Endothelial cell of umbilical vein (primary cell): ENCODE results near the gene BIN1. TPM values are rescaled to one million over a fixed set of nuclear protein-coding genes. Genes with fewer than 3 reads are reported as not detected.

Source experiments
- BruUV-seq: library from RNA; stranded (reverse); fragments of 400-500 nt; replicated peaks from 2 replicates; lab custom pipeline; 2021; lab: Mats Ljungman, UMichigan
- CTCF ChIA-PET: fragments of 300-600, 350-600 bp; sonication (Branson Sonifier 250); formaldehyde crosslinking; loops from one replicate; lab custom pipeline; 2021; ENCODE audit warnings: antibody characterized with exemption, inconsistent platforms; lab: Charles Lee
- POLR2A ChIA-PET: fragments of 300-600, 350-600 bp; sonication (Branson Sonifier 250); formaldehyde crosslinking; loops from one replicate; lab custom pipeline; 2021; ENCODE audit warnings: antibody characterized with exemption, inconsistent platforms; lab: Charles Lee
- DNase-seq: peaks from one replicate; pipeline ENCODE4 v3.0.0-alpha.2; 2011; ENCODE audit warnings: low read depth, low spot score
- FAIRE-seq: peaks from 2 replicates; lab custom pipeline; 2011; peaks lifted over from hg19 to GRCh38; lab: Jason Lieb, UNC
- H2AFZ ChIP-seq: 2 replicates; pipeline ENCODE4 v1.6.0; 2012; ENCODE audit warnings: low read depth, low read length, control low read depth, inconsistent platforms
- H3K27ac ChIP-seq: 2 replicates; pipeline ENCODE4 v1.5.1; 2011; ENCODE audit warnings: low read depth, mild to moderate bottlenecking, control low read depth, low read length, moderate library complexity; ENCODE audit not compliant: insufficient read depth
- H3K27me3 ChIP-seq, 2 experiments: 2 replicates each; pipeline versions ENCODE4 v1.6.0 to v1.6.1; 2011; ENCODE audit warnings: low read length in 2 of 2, mixed read lengths in 1 of 2; ENCODE audit not compliant: control insufficient read depth in 2 of 2, insufficient read depth in 2 of 2
- H3K36me3 ChIP-seq, 2 experiments: 2 replicates in 1 of 2; 3 replicates in 1 of 2; pipeline ENCODE4 v1.5.1; 2011; ENCODE audit warnings: low read length in 2 of 2, mild to moderate bottlenecking in 1 of 2, moderate library complexity in 1 of 2; ENCODE audit not compliant: control insufficient read depth in 2 of 2, insufficient read depth in 2 of 2; ENCODE audit errors: extremely low read depth in 1 of 2
- H3K4me1 ChIP-seq: 3 replicates; pipeline ENCODE4 v1.5.1; 2011; ENCODE audit warnings: mild to moderate bottlenecking, low read length; ENCODE audit not compliant: control insufficient read depth, insufficient read depth; ENCODE audit errors: extremely low read depth
- H3K4me2 ChIP-seq: 2 replicates; pipeline ENCODE4 v1.6.1; 2011; ENCODE audit warnings: low read length, control low read depth, mixed read lengths; ENCODE audit not compliant: insufficient read depth
- H3K4me3 ChIP-seq, 3 experiments: fragments of 200-600 bp in 1 of 3; sonication (generic), shearing (Covaris generic) in 1 of 3; replicated peaks in 1 of 3; 2 replicates each; pipeline ENCODE4 v1.5.1; 2011 to 2016; ENCODE audit warnings: control low read depth in 3 of 3, low read length in 3 of 3, mild to moderate bottlenecking in 2 of 3, inconsistent platforms in 1 of 3, low read depth in 1 of 3, moderate library complexity in 1 of 3; ENCODE audit not compliant: insufficient read depth in 1 of 3
- H3K79me2 ChIP-seq: 2 replicates; pipeline ENCODE4 v1.6.0; 2012; ENCODE audit warnings: low read length, inconsistent platforms; ENCODE audit not compliant: control insufficient read depth, insufficient read depth
- H3K9ac ChIP-seq: replicated peaks from 2 replicates; pipeline ENCODE3; 2011; ENCODE audit warnings: low read length, control low read depth; ENCODE audit not compliant: insufficient read depth; ENCODE audit errors: extremely low read depth
- H3K9me1 ChIP-seq: replicated peaks from 3 replicates; pipeline ENCODE4 v1.6.0; 2011; ENCODE audit warnings: mild to moderate bottlenecking, low read length; ENCODE audit not compliant: control insufficient read depth, insufficient read depth; ENCODE audit errors: extremely low read depth
- H3K9me3 ChIP-seq: replicated peaks from 2 replicates; pipeline ENCODE4 v1.5.1; 2012; ENCODE audit warnings: low read length, inconsistent platforms; ENCODE audit not compliant: control insufficient read depth, insufficient read depth
- H4K20me1 ChIP-seq: replicated peaks from 2 replicates; pipeline ENCODE3; 2011; ENCODE audit warnings: mild to moderate bottlenecking, low read length; ENCODE audit not compliant: control insufficient read depth, insufficient read depth; ENCODE audit errors: extremely low read depth
- EZH2 ChIP-seq: IDR thresholded peaks from 2 replicates; pipeline ENCODE4 v1.6.1; 2012; ENCODE audit warnings: borderline replicate concordance, low read depth, mild to moderate bottlenecking, moderate library complexity, low read length, inconsistent platforms; ENCODE audit not compliant: severe bottlenecking
- FOS ChIP-seq: IDR thresholded peaks from 2 replicates; pipeline ENCODE4 v1.6.1; 2011; ENCODE audit warnings: mild to moderate bottlenecking, low read length, moderate library complexity, borderline replicate concordance; ENCODE audit not compliant: insufficient read depth
- GATA2 ChIP-seq: IDR thresholded peaks from 2 replicates; pipeline ENCODE4 v1.7.0; 2011; ENCODE audit warnings: low read depth, mild to moderate bottlenecking, moderate library complexity, mixed read lengths, low read length; ENCODE audit not compliant: insufficient read length, insufficient read depth
- JUN ChIP-seq: IDR thresholded peaks from 2 replicates; pipeline ENCODE4 v1.6.1; 2011; ENCODE audit warnings: borderline replicate concordance, low read depth; ENCODE audit not compliant: insufficient read length, insufficient read depth
- MYC ChIP-seq: IDR thresholded peaks from one replicate; pipeline ENCODE4 v1.6.1; 2011; ENCODE audit warnings: mild to moderate bottlenecking, low read depth, low read length
- POLR2A ChIP-seq: IDR thresholded peaks from 2 replicates; pipeline ENCODE4 v1.6.1; 2012; ENCODE audit warnings: low read depth, mild to moderate bottlenecking, control low read depth, low read length
- POLR2AphosphoS5 ChIP-seq: IDR thresholded peaks from 2 replicates; pipeline ENCODE4 v1.6.1; 2012; ENCODE audit warnings: low read depth, mild to moderate bottlenecking, control low read depth, low read length, moderate library complexity; ENCODE audit not compliant: insufficient read depth
- dilution Hi-C: fragments of 300-500 bp; cut with MboI; formaldehyde crosslinking; loops from one replicate; pipeline ENCODE4 v1.15.0; 2019; ENCODE audit warnings: low sequenced_read_pairs; ENCODE audit not compliant: extremely low pct_ligation_motif_present
- intact Hi-C: fragments of 100-400 bp; cut with micrococcal nuclease; formaldehyde crosslinking; loops from one replicate; pipeline ENCODE4 v1.10.0; 2022
- polyA plus RNA-seq, 4 experiments: library from polyadenylated mRNA; depleted of rRNA in 3 of 4; stranded (reverse) in 3 of 4; unstranded in 1 of 4; fragments of >200 nt; gene quantifications; 2 replicates each; pipeline versions ENCODE4 v1.2.1 to v1.2.3, GENCODE V29; 2011 to 2012; ENCODE audit warnings: missing spikeins in 1 of 4
- total RNA-seq: library from RNA; stranded (reverse); gene quantifications from 2 replicates; pipeline ENCODE4 v1.2.3, GENCODE V29; 2021
- TF ChIP-seq, protein P1 (sequence below): IDR thresholded peaks from 2 replicates; pipeline ENCODE4 v1.6.1; 2011; ENCODE audit not compliant: insufficient read depth, insufficient read length
- TF ChIP-seq, protein P2 (sequence below), 2 donors: IDR thresholded peaks; 1 replicate in 1 of 2; 2 replicates in 1 of 2; pipeline ENCODE4 v1.5.1; 2011; ENCODE audit warnings: low read length in 2 of 2, mild to moderate bottlenecking in 2 of 2, moderate library complexity in 2 of 2, control low read depth in 1 of 2, inconsistent platforms in 1 of 2, low read depth in 1 of 2; ENCODE audit not compliant: insufficient read depth in 1 of 2; ENCODE audit errors: extremely low read depth in 1 of 2

Gene BIN1
- total and polyA plus RNA-seq, 2 donors (not counting 3 experiments of a cell fraction or from before 2014, with no cell fraction given), result 26.3 to 36.9 TPM

- no TSS peak for BruUV-seq
- dilution Hi-C loops, result no loop called here
- peaks cover 11% of the 10 kb centered on the region for H3K4me1 ChIP-seq
- H2AFZ ChIP-seq, result no peak overlapping the region
- TF ChIP-seq POLR2A (no peak), GATA2 (no peak), MYC (no peak), EZH2 (no peak), POLR2AphosphoS5 (no peak), JUN (peak; percentile 19), FOS (peak; percentile 50)
- TF ChIP-seq, protein P1, sequence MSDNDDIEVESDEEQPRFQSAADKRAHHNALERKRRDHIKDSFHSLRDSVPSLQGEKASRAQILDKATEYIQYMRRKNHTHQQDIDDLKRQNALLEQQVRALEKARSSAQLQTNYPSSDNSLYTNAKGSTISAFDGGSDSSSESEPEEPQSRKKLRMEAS, result no peak
- TF ChIP-seq, protein P2, sequence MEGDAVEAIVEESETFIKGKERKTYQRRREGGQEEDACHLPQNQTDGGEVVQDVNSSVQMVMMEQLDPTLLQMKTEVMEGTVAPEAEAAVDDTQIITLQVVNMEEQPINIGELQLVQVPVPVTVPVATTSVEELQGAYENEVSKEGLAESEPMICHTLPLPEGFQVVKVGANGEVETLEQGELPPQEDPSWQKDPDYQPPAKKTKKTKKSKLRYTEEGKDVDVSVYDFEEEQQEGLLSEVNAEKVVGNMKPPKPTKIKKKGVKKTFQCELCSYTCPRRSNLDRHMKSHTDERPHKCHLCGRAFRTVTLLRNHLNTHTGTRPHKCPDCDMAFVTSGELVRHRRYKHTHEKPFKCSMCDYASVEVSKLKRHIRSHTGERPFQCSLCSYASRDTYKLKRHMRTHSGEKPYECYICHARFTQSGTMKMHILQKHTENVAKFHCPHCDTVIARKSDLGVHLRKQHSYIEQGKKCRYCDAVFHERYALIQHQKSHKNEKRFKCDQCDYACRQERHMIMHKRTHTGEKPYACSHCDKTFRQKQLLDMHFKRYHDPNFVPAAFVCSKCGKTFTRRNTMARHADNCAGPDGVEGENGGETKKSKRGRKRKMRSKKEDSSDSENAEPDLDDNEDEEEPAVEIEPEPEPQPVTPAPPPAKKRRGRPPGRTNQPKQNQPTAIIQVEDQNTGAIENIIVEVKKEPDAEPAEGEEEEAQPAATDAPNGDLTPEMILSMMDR (IDR thresholded peaks at IDR 0.05; ENCODE audit: extremely low read depth in 1 of 2, insufficient read depth in 1 of 2, low read depth in 1 of 2, low read length in 2 of 2), result no peak
- H3K27me3 ChIP-seq, result peaks cover 4% of the 10 kb centered on the region in 2 experiments
- no peak overlapping the region for H3K4me2 ChIP-seq
- DNase-seq, result peak; percentile 19
- CTCF ChIA-PET, result interaction anchor here (1.1 to 1.6 kb wide), 1 partner anchor 43 kb away, joined by 3 to 6 read pairs; no protein-coding TSS in a partner anchor
- H3K4me3 ChIP-seq, result no peak overlapping the region
- H3K9me1 ChIP-seq, result no peaks in the 10 kb centered on the region
- no peak overlapping the region for H3K9ac ChIP-seq
- no peaks in the 10 kb centered on the region for H3K79me2 ChIP-seq
- POLR2A ChIA-PET, result interaction anchor here (0.6 kb wide), 1 partner anchor 90 kb away, joined by 4 read pairs; no protein-coding TSS in a partner anchor
- no peaks in the 10 kb centered on the region for H3K9me3 ChIP-seq
- intact Hi-C loops, result no loop called here
- no peaks in the 10 kb centered on the region for H4K20me1 ChIP-seq
- H3K36me3 ChIP-seq, result no peaks in the 10 kb centered on the region
- H3K27ac ChIP-seq, result no peak overlapping the region
- FAIRE-seq, result peak; percentile 31
Measured at GRCh38 chr2:127014630-127015029, 92.3 kb downstream of the BIN1 start.
